Liver (tissue), 9 donors: ENCODE results near the gene GSTM1. TPM values are rescaled to one million over a fixed set of nuclear protein-coding genes. Genes with fewer than 3 reads are reported as not detected.
A peak's percentile ranks its signal among the peaks of the same experiment; 100 is the strongest.

Experiments
- DNase-seq: peaks from one replicate; pipeline ENCODE4 v3.0.0-alpha.2; 2017; ENCODE audit warnings: low spot score
- H3K27ac ChIP-seq, 2 donors: one replicate each; pipeline ENCODE4 v1.7.0; 2013; ENCODE audit warnings: inconsistent platforms in 2 of 2, low read length in 2 of 2, control low read depth in 1 of 2, low read depth in 1 of 2, mild to moderate bottlenecking in 1 of 2
- H3K27me3 ChIP-seq, 4 donors: one replicate each; pipeline versions ENCODE4 v1.6.1 to v1.7.0; 2013; ENCODE audit warnings: low read length in 3 of 4, inconsistent platforms in 1 of 4, mild to moderate bottlenecking in 1 of 4, moderate library complexity in 1 of 4; ENCODE audit not compliant: control insufficient read depth in 4 of 4, insufficient read depth in 4 of 4
- H3K36me3 ChIP-seq, 4 donors: one replicate each; pipeline versions ENCODE4 v1.6.1 to v1.7.0; 2013; ENCODE audit warnings: low read length in 3 of 4, mild to moderate bottlenecking in 3 of 4, low read depth in 1 of 4, moderate library complexity in 1 of 4; ENCODE audit not compliant: control insufficient read depth in 4 of 4, insufficient read depth in 3 of 4
- H3K4me1 ChIP-seq, 4 donors: one replicate each; pipeline versions ENCODE4 v1.6.1 to v1.7.0; 2013; ENCODE audit warnings: low read length in 3 of 4, mild to moderate bottlenecking in 3 of 4, moderate library complexity in 1 of 4; ENCODE audit not compliant: control insufficient read depth in 4 of 4, insufficient read depth in 4 of 4
- H3K4me3 ChIP-seq, 3 donors: one replicate each; pipeline versions ENCODE4 v1.6.1 to v1.7.0; 2013; ENCODE audit warnings: low read length in 3 of 3, control low read depth in 1 of 3, low read depth in 1 of 3, mild to moderate bottlenecking in 1 of 3
- H3K9ac ChIP-seq, 2 donors: one replicate each; pipeline ENCODE4 v1.7.0; 2013; ENCODE audit warnings: low read length in 2 of 2, mild to moderate bottlenecking in 2 of 2, moderate library complexity in 2 of 2, control low read depth in 1 of 2, low read depth in 1 of 2
- H3K9me3 ChIP-seq, 4 donors: one replicate each; pipeline versions ENCODE4 v1.6.1 to v1.7.0; 2013; ENCODE audit warnings: low read length in 3 of 4; ENCODE audit not compliant: control insufficient read depth in 4 of 4
- FOXA1 ChIP-seq: IDR thresholded peaks from 2 replicates; pipeline ENCODE4 v1.6.1; 2016; ENCODE audit warnings: antibody characterized with exemption
- HNF4A ChIP-seq, 2 donors: conservative IDR thresholded peaks; 2 replicates each; pipeline ENCODE4 v1.6.1; 2016; ENCODE audit warnings: antibody characterized with exemption in 2 of 2, mild to moderate bottlenecking in 2 of 2
- NR2F2 ChIP-seq: IDR thresholded peaks from 2 replicates; pipeline ENCODE4 v1.6.1; 2016; ENCODE audit warnings: antibody characterized with exemption
- SP1 ChIP-seq: IDR thresholded peaks from 2 replicates; pipeline ENCODE4 v1.6.1; 2018; ENCODE audit warnings: antibody characterized with exemption, mild to moderate bottlenecking
- TAF1 ChIP-seq: conservative IDR thresholded peaks from 2 replicates; pipeline ENCODE4 v1.6.1; 2016; ENCODE audit warnings: antibody characterized with exemption, mild to moderate bottlenecking
- YY1 ChIP-seq: IDR thresholded peaks from 2 replicates; pipeline ENCODE4 v1.6.1; 2016; ENCODE audit warnings: antibody characterized with exemption, mild to moderate bottlenecking
- WGBS: extraction: QIAGEN DNeasy Blood & Tissue Kit; methylation state at CpG from one replicate; pipeline ENCODE4 v1.1.7; 2013; 5-methylcytosine and 5-hydroxymethylcytosine counted together
- polyA plus RNA-seq, 2 donors: library from polyadenylated mRNA; stranded (reverse) in 1 of 2; unstranded in 1 of 2; fragments of 200-250 nt in 1 of 2; fragments of >200 nt in 1 of 2; fragmentation: Nextera tagmentation in 1 of 2; extraction: Ambion mirVana in 1 of 2; gene quantifications; one replicate each; pipeline versions ENCODE4 v1.2.1 to v1.2.3, GENCODE V29; 2013 to 2015
- total RNA-seq, 2 donors: library from RNA; depleted of rRNA; stranded (reverse); fragments of >200 nt; gene quantifications; one replicate each; pipeline ENCODE4 v1.2.3, GENCODE V29; 2014
- TF ChIP-seq, protein P1 (sequence below): fragments of 150-350 bp; IDR thresholded peaks from 2 replicates; pipeline ENCODE4 v1.5.1; 2017; ENCODE audit warnings: improper control_type of control experiment, low read depth, low read length; ENCODE audit not compliant: missing input control
- TF ChIP-seq, protein P2 (sequence below): IDR thresholded peaks from 2 replicates; pipeline ENCODE4 v1.6.1; 2016; ENCODE audit warnings: antibody characterized with exemption, mild to moderate bottlenecking
- donor health status: healthy.
- donor health status: healthy.
- donor health status: healthy.
- donor health status: healthy.
- donor health status: healthy.

Gene GSTM1
- total and polyA plus RNA-seq, 4 donors: 14.7 to 341 (median 247) TPM

DNA sequence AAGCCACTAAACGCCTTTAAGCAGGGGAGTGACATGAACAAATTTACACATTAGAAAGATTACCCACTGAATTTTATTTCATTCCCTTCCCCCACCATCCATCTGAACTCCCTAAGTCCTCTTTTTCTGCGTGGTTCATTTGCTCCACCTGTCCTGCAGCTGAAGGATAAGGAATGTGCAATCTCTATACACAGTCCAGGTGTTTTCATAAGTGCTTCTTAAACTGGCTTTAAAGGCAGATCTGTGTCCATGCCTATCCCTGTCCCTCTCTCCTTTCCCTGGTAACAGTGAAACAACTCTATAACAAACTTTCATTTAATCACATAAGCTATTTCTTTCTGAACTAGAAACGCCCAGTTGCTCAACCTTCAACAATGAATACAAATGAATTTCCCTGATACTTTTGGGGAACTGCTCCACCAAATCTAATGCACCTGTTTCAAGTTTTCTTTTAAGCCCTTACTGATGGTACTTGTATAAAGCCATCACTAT lies 44.8 kb downstream of the GSTM1 start:
- Histone ChIP-seq H3K9me3 (no peaks in the 10 kb centered on the region), H3K9ac (no peak overlapping the region), H3K4me3 (no peak overlapping the region), H3K4me1 (no peaks in the 10 kb centered on the region), H3K27me3 (no peaks in the 10 kb centered on the region), H3K36me3 (peaks cover 0 to 10% (median 4%) of the 10 kb centered on the region in 4 donors), H3K27ac (no peak overlapping the region)
- 76% methylated on average over 3 of the region's 3 CpGs for WGBS
- DNase-seq: no peak
- TF ChIP-seq, protein P1, sequence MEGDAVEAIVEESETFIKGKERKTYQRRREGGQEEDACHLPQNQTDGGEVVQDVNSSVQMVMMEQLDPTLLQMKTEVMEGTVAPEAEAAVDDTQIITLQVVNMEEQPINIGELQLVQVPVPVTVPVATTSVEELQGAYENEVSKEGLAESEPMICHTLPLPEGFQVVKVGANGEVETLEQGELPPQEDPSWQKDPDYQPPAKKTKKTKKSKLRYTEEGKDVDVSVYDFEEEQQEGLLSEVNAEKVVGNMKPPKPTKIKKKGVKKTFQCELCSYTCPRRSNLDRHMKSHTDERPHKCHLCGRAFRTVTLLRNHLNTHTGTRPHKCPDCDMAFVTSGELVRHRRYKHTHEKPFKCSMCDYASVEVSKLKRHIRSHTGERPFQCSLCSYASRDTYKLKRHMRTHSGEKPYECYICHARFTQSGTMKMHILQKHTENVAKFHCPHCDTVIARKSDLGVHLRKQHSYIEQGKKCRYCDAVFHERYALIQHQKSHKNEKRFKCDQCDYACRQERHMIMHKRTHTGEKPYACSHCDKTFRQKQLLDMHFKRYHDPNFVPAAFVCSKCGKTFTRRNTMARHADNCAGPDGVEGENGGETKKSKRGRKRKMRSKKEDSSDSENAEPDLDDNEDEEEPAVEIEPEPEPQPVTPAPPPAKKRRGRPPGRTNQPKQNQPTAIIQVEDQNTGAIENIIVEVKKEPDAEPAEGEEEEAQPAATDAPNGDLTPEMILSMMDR: no peak
- TF ChIP-seq NR2F2 (no peak), YY1 (no peak), HNF4A (conservative IDR thresholded peaks at IDR 0.05) (no peak)

DNA sequence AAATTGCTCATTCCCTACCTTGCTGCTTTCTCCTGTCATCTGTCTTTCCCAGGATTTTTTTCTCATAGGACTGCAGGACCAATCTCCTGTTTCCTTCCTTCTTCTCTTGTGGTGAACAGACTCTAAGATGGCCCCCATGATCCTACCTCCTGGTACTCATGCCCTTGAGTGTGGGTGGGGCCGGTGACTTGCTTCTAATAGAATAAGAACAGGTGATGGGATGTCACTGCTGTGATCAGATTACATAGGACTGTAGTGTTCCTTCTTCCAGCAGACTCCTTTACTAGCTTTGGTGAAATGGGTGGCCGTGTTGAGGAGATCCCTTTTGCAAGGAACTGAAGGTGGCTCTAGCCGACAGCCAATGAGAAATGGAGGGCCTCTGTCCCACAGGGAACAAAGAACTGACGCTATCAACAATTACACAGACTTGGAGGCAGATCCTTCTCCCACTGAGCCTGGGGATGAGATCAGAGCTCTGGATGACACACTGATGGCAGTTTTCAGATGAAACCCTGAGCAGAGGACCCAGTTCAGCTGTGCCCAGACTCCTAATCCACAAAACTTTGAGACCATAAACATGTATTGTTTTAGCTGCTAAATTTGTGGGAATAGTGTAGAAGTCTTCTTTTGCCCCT lies 45.7 kb downstream of the GSTM1 start:
- no peaks in the 10 kb centered on the region for H3K4me1 ChIP-seq
- H3K27ac ChIP-seq: no peak overlapping the region
- no peaks in the 10 kb centered on the region for H3K9me3 ChIP-seq
- no peak for TF ChIP-seq SP1
- TF ChIP-seq, protein P2, sequence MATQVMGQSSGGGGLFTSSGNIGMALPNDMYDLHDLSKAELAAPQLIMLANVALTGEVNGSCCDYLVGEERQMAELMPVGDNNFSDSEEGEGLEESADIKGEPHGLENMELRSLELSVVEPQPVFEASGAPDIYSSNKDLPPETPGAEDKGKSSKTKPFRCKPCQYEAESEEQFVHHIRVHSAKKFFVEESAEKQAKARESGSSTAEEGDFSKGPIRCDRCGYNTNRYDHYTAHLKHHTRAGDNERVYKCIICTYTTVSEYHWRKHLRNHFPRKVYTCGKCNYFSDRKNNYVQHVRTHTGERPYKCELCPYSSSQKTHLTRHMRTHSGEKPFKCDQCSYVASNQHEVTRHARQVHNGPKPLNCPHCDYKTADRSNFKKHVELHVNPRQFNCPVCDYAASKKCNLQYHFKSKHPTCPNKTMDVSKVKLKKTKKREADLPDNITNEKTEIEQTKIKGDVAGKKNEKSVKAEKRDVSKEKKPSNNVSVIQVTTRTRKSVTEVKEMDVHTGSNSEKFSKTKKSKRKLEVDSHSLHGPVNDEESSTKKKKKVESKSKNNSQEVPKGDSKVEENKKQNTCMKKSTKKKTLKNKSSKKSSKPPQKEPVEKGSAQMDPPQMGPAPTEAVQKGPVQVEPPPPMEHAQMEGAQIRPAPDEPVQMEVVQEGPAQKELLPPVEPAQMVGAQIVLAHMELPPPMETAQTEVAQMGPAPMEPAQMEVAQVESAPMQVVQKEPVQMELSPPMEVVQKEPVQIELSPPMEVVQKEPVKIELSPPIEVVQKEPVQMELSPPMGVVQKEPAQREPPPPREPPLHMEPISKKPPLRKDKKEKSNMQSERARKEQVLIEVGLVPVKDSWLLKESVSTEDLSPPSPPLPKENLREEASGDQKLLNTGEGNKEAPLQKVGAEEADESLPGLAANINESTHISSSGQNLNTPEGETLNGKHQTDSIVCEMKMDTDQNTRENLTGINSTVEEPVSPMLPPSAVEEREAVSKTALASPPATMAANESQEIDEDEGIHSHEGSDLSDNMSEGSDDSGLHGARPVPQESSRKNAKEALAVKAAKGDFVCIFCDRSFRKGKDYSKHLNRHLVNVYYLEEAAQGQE: no peak
- no peaks in the 10 kb centered on the region for H3K27me3 ChIP-seq
- H3K9ac ChIP-seq: no peak overlapping the region
- DNase-seq: no peak
- peaks cover 0 to 10% (median 4%) of the 10 kb centered on the region in 4 donors for H3K36me3 ChIP-seq
- 95% methylated on average over 4 of the region's 4 CpGs for WGBS
- no peak overlapping the region for H3K4me3 ChIP-seq

DNA sequence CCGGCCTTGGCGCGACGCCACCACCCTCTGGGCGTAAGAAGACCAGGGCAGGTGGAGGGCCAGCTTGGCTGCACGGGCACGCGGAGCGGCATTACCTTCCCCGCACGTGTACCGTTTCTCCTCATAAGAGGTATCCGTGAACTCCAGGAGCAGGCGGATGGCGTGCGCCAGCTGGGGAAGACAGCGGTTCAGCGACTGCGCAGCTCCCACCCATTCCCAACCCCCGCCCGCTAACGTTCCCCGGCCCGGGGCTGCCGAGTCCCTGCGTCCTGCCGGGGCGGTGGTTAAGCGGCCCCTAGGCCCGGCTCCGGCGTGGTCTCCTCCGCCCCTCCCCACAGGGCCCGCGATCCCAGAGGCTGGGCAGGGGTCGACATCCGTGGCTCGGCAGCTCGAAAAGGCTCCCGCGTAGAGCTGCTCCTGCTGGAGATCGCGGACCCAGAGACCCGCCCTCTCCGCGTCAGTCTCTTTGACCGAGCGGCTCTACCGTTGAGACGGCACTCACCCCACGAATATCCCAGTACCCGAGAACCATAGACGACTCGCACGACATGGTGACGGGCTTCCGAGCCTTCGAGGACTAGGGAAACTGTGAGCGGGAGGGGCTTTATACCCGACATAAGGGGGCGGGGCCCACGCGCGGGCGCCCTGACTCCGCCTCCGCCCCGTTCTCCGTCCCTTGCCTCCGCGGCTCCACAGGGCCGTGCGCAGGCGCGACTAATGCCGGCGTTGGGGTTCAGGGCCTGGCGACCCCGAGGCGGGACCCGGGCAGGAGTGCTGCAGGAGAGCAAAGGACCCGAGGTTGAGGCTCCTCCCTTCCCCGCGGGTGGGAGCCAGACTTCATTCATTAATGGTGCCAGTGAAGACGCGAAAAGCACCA lies 52.4 kb downstream of the GSTM1 start:
- DNase-seq: peak; percentile 82
- Histone ChIP-seq H3K4me1 (peaks cover 4 to 14% (median 7%) of the 10 kb centered on the region in 4 donors), H3K27ac (peak overlapping the region; percentile 21 to 46), H3K9me3 (no peaks in the 10 kb centered on the region), H3K27me3 (no peaks in the 10 kb centered on the region), H3K36me3 (peaks cover 0 to 10% (median 2%) of the 10 kb centered on the region in 4 donors), H3K9ac (no peak overlapping the region), H3K4me3 (peak overlapping the region; percentile 66 to 73 (median 71))
- WGBS: 2% methylated on average over 86 of the region's 86 CpGs
- TF ChIP-seq TAF1 (peak; percentile 77), SP1 (peak; percentile 33), FOXA1 (no peak)
- TF ChIP-seq, protein P1: no peak
